ENCODE measurements around the gene F8A3.
"Not testable (repeated sequence)": the region's sequence is repeated elsewhere in the genome, so short reads cannot be mapped to it uniquely, and the experiment has no call there.

The F8A3 gene

DNA sequence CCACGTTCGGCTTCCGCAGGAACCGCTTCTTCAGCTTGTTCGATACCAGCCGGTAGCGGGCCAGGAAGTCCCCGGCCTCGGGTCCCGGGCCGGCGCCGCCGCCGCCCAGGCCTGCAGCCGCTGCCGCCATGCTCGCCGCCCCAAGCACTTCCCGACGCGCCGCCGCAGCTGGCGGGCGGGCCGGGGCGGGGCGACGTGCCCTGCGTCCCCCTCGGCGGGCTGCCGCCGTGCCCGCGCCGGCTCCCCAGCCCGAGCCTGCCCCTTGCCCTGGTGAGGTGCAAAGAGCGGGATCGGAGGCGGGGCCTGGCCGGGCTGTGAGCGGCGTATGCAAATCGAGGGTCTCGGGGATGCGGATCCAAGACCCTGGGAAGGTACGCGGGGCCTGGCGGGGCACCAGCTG lies at the start of gene F8A3:
F8A3 (minus strand) TSS at position 150 of the 400 bp plus-strand sequence; CDS start at position 130, 20 bp downstream.
- not testable (repeated sequence) for DNase-seq (ENCODE audit: low spot score)

DNA sequence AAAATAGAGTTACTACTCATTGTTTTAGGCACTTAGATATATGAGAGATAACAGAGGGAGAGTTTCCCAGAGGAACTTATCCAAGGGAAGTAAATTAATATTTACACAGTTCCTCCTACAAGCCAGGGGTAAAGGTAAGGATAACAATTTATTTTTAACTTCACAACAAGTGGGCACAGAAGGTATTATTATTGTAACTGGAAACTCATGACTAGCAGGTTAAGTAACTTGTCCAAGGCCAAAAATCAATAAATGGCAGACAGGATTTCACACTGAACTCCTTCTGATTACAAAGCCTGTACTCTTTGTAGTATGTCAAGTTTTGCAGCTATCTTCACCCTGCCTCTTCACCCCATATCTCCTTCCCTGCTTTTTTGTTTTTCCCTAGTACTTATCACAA lies 46.9 kb upstream of the F8A3 start:
- no peak for DNase-seq (ENCODE audit: low spot score)

DNA sequence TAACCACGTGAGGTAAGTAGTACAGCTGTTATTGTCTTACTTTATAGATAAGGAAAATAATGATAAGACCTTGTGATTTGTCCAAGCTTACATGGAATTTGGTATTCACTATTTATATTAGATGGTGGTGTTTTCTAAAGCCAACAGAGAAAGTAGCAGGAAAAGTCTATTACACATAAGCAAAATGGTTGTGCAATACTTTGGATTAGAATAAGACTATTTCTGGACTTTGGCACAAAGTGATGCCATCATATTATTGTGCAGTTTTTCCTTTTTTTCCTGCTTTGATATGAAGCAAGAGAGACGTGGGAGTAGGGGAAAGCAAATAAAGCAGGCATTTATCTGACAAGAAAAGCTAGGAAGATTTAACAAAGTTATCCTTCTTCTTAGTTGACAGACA lies 36.7 kb upstream of the F8A3 start:
- DNase-seq (ENCODE audit: low spot score): not testable (repeated sequence)

DNA sequence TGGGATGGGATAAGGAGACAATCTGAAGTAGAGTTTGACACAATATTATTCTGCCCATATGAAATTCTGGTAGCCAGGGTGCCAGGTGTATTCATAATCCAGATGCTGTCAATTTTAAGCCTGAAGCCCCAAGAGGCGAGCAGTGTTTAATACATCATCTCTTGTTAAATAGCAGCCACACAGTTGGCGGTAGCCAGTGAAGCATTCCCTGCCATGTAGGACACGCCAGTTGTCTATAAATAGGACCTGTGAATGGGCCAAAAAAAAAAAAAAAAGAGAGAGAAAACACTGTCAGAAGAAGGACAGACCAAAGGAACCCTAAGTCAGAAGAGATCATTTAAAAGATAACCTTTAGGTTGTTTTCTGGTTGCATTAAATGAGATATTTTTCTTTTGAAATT lies 33.0 kb upstream of the F8A3 start:
- not testable (repeated sequence) for DNase-seq (ENCODE audit: low spot score)

DNA sequence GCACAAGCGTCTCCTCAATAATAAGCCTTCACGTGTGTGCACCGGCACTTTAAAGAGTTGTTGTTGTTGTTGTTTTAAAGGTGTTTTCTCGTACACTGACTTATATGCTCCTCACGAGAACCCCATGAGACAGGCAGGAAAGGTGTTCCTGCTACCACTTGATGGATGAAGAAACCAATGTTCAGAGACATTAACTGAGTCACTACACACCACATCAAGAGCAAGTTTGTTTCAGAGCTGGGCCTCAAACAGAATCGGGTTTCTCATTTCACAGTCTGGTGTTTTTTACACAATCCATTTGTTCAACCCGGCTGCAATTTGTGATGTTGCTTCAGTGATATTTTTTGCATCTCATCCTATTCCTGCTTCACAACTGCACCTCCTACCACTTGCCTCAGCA lies 18.7 kb upstream of the F8A3 start:
- DNase-seq (ENCODE audit: low spot score): not testable (repeated sequence)

DNA sequence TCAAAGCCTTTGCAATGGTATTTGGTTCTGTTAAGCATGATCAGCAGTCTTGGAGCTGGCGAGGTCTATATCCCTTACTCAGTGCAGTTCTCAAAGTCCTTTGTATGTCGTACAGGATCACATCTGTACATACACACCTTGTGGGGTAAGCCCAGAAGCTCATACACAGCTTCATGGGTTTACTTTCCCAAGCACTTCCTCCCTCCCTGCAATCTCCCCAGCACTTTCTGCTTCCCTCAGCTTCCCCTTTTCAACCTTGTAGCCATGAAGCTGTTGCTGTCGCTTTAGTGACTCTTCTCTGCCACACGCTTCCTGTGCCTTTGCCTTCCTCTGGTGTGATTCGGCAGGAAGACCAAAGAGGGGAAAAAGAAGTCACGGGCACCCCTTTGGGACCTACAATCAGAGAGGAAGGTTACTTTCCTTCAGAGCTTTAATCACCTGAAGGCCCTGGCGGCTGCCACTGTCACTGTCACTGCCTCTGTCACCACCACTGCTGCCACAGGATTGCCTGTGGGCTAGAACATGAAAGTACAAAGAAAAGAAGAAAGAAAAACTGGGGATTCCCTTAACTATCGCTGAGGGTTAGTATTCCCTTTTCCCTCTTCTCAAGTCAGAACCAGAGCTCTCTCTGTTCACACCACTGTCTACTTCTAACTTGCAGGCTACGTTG lies 8.0 kb upstream of the F8A3 start:
- DNase-seq (ENCODE audit: low spot score): not testable (repeated sequence)

DNA sequence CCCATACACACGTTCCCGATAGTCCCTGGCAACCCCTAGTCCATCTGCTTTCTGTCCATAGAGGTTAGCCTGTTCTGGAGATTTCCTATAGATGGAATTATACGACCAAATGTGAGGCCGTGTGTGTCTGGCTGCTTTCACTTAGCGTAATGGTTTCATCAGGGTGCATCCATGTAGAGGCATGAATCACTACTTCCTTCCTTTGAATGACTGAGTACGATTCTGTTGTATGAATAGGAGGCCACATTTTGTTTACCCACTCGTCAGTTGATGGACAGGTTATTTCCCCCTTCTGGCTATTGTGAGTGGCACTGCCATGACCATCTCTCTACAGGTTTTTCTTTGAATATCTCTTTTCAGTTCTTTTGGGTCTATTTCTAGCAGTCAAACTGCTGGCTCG lies 2.1 kb upstream of the F8A3 start:
- DNase-seq (ENCODE audit: low spot score): not testable (repeated sequence)

DNA sequence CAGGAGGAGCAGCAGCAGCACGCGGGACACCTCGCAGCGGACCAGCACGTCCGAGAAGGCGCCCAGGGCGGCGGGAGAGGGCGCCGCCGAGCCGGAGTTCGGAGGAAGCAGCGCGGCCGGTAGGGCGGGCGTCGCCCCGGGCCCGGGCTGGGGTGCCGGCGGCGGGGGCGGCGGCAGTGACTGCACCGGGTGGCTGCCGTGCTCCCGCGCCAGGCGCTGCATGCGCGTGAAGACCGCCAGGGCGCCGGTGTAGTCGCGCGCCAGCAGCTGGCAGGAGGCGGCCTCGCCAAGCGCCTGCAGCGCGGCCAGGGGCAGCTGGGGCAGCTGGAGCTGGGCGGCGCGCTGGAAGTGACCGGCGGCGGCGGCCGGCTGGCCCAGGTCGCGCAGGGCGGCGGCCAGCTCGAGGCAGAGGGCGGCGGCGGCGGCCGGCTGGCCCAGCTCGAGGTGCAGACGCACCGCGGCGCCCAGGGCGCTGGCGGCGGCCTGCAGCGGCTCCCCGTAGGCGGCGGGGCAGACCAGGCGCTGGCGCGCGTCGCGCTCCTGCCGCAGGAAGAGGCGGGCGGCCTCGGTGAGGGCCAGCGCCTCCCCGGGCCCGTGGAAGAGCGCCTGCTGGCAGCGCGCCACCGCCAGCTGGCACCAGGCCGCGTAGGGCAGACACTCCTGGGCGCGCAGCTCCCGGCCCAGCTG lies 516 bp downstream of the F8A3 start:
- not testable (repeated sequence) for DNase-seq (ENCODE audit: low spot score)

DNA sequence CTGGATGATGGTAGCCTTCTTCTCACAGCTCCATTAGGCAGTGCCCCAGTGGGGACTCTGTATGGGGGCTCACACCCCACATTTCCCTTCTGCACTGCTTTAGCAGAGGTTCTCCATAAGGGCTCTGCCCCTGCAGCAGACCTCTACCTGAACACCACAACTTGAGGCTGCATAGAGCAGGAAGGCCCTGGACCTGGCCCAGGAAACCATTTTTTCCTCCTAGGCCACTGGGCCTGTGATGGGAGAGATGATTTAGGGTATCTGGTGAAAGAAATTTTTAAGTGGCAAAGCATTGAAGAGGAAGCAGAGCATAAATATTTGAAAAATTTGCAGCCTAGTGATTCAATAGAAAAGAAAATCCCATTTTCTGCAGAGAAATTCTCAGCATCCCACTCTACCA lies 17.3 kb downstream of the F8A3 start:
- no peak for DNase-seq (ENCODE audit: low spot score)

DNA sequence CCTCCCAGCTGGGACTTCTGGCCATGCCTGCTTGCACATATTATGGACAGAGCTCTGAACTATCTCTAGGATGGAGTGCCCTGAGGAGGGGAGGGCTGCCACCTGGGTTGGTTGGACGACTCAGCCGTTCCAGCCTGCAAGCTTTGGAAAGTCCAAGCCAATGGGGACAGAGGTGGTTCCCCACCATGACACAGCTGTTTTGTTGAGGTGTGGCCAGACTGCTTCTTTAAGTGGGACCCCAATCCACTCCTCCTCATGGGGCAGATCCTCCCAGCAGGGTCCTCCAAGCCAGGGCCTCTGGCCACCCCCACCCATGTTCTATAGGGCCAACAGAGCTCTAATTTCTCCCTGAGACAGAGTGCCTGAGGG lies 22.7 kb downstream of the F8A3 start:
- DNase-seq (ENCODE audit: low spot score): no peak

DNA sequence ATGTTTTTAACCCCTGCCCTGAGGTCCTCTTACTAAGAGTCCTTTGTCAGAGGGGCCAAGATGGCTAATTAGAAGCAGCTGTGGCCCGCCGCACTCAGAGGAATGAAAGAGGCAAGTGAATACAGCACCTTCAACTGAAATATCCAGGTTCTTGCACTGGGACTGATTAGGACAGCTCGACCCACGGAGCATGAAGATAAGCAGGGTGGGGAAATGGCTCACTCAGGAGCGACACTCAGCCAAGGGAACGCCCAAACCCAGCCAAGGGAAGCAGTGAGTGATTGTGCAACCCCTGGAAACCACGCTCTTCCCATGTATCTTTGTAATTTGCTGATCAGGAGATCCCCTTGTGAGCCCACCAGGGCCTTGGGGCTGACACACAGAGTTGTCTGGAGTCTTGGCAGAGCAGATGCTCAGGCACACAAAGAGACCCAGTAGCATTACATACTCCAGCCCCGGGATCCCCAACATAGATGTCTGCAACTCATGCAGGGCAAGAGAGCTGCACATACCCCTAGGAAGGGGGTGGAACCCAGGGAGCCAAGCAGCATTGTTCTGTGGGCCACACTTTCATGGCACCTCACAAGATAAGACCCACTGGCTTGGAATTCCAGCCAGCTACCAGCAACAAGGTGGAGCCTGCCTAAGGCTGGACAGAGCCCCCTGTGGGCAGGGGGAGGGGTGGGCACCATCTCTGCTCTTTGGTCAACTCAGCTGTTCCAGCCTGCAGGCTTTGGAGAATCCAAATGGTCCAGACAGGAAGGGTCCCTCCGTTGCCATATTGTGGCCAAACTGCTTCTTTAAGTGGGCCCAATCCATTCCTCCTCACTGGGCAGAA lies 23.3 kb downstream of the F8A3 start:
- DNase-seq (ENCODE audit: low spot score): no peak

DNA sequence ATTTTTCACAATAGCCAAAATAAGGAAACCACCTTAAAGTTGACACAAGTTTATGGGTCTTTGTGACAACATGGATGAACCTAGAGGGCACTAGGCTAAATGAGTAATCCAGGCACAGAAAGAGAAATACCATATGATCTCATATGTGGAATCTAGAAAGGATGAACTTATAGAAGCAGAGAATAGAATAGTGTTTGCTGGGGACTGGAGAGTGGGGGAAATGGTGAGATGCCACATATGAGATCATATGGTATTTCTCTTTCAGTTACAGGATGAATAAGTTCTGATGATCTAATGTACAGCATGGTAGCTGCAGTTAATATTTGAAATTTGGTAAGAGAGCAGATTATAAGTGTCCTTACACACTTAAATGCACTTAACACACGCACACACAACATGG lies 40.7 kb downstream of the F8A3 start:
- no peak for DNase-seq (ENCODE audit: low spot score)
